GM18502 (cell line): ENCODE measurements around the gene IL4R.
"Not testable (repeated sequence)": the region's sequence is repeated elsewhere in the genome, so short reads cannot be mapped to it uniquely, and the experiment has no call there.

Source experiments
- ATAC-seq: cut with Tn5 transposase; IDR thresholded peaks from one replicate; pipeline ENCODE4 v1.9.1; 2021; ENCODE audit warnings: mild to moderate bottlenecking; ENCODE audit not compliant: unreplicated experiment, poor library complexity

The IL4R gene

DNA sequence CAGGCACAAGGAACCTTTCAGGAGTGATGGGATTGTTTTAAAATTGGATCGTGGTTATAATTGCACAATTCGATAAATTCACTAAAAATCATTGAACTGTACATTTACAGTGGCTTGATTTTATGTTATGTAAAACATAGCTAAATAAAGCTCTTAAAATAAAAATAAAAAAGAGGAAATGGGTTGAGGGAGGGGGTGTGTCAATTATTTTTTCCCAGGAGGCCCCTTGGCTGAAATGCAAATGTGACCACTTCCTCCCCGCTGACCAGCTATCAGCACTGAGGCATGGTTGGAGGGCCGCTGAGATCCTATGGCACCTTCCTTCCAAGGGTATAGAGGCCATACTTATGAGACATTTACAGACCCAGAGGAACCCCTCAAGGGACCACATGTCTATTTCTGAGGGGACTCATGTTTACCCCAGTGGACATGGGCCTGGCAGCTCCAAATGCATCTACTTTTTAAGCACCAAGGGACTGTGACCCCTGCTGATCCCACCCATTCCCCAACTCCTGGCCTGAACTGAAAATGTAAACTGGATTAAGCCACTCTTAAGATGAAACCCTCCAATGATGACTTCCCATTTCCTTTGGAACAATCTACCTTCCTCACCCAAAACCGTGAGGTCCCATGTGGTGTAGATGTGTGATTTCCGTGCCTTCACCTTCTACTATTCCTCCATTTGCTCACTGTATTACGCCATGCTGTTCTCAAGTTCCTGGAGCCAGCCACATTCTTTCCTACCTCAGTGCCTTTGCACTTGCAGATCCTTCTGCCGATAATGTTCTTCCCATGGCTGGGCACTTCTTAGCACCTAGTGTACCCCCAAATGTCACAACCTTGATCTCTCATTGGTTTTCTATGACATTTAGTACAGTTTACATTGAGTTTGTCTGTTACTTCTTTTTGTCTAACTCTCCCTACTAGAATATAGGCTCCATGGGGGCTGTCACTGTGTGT lies 85.4 kb downstream of the IL4R start:
- ATAC-seq, result no peak

DNA sequence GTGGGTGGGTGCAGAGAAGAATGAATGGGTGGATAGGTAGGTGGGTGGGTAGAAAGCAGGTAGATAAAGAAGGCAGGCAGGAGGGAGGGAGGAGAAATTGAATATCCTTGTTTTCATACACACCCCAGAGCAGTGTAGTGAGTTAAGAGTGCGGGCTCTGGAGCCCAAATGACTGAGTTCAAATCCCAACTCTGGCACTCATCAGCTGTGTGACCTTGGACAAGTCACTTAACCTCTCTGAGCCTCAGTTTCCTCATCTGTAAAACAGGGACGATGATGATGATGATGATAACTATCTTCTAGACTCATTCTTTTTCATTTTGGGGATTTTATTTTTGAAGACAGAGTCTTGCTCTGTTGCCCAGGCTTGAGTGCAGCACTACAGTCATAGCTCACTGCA lies 86.2 kb downstream of the IL4R start:
- ATAC-seq, result no peak

DNA sequence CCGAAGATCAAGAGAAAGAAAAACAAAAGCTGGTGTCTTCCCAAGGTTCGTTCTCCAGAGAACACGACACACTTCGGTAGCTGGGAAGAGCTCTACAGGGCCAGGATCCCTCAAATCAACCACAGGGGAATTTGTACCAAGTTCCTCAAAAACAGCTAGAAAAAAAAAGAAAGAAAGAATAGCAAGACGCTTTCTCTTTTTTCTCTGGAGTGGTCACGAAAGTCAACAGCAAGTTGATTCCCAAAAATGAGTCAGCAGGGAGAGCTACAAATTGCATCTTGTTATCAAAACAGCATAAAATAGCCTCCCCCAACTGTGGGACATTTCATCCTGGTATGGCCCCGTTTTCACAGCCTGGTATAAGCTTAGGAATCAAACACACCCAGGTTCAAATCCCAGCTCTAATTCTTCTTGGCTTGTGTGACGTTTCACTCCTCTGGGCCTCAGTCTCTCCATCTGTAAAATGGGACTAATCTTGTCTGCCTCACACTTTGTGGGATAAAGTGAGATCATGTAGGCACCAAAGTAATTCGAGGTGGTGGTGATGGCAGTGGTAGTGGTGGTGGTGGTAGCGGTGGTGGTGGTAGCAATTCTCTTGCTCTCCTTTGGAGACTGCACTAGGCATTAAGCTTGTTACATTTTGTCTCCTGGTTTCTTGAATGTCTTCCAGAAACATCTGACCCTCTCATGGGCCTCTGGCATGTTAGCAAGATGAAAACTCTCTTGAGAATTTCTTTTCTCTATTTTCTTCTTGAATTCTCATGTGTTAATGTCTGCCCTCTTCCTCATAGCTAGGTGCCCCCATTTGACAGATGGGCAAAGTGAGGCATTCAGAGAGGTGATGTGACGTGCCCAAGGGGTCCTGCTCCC lies 87.2 kb downstream of the IL4R start:
- ATAC-seq, result no peak

DNA sequence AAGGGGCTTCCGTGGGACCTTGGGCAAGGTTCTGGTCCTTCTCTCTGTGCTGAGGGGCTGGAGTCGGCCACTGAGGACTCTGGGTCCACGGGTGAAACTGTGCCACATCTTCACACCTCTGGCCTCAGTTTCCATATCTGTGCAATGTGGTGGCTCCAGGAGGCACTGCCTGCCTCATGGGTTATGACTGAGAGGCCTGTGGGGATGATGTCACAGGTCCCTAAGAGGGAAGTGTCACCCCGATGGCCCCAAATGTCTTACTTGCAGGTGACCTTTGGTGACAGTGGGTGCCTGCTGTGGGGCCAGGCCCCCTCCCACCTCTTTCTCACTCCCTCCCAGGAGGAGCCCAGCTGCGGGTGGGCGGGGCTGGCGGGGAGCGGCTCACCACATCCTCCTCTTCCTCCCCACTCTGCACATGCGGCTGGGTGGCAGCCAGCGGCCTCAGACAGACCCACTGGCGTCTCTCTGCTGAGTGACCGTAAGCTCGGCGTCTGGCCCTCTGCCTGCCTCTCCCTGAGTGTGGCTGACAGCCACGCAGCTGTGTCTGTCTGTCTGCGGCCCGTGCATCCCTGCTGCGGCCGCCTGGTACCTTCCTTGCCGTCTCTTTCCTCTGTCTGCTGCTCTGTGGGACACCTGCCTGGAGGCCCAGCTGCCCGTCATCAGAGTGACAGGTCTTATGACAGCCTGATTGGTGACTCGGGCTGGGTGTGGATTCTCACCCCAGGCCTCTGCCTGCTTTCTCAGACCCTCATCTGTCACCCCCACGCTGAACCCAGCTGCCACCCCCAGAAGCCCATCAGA lies 88.2 kb downstream of the IL4R start, which contains the start of gene IL21R:
Gene IL21R (plus strand): TSS at position 407 of the 801 bp plus-strand sequence. CDS start 27,898 bp downstream, outside the sequence.
- ATAC-seq, result peak; percentile 51

DNA sequence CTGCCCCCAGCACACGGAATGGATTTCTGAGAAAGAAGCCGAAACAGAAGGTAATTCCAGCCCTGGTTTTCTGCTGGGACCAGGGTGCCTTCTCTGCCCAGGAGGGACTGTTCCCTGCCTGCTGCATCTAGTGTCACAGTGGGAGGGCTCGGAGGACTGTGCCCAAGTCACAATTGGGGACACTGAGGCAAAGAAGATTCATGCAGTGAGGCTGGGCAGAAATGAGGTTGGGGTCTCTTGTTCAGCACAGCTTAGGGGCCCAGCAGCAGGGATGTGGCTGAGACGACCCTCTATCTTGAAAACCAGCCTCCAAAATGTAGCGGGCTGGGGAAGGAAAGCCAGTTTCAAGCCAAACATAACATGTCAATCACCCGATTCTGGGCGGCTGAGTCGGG lies 88.8 kb downstream of the IL4R start:
- ATAC-seq, result no peak

DNA sequence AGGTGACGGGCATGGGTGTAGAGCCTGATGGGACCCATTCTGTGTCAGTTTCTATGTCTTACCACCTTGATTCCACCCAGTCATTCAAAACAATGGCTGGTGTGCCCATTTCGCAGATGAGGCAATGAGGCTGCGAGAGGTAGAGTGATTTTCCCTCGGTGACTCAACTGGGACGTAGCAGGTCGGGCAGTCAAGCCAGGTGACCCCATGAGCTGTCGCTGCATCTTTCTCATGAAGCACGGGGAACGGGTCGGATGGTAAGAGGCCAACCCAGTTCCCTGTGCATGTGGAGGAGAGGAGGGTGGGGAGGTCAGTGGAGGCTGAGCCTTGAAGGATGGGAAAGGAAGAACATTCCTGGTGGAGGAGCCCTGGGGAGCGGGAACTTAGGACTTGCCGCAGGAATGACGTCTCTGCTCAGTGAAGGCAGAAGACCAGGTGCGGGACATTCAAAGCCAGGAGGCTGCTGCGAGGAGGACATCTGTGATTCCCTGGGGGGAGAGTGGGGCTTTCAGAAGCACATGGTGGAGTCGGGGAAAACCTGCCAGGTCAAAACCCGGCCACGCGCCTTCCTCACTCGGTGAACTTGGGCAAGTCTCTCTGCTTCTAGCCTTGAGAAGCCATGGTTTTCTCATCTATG lies 89.3 kb downstream of the IL4R start:
- no peak for ATAC-seq

DNA sequence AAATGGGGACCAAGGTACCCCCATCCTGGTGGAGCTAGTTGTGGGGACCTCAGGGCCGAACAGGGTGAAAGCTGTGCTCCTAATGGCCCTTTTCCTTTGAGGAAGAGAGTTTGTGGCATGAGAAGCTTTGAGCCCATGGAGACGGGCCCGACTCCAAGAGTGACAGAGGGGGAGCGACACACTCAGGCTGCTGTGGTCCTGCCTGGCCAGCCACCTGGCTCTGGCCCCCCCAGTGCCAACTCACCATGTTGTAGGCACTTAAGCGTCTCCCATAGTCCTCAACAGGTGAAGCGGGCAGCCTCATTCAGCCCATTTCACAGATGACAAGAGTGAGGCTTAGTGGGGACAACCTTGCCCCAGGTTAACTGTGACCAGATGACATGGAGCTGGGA lies 89.8 kb downstream of the IL4R start:
- ATAC-seq, result no peak

DNA sequence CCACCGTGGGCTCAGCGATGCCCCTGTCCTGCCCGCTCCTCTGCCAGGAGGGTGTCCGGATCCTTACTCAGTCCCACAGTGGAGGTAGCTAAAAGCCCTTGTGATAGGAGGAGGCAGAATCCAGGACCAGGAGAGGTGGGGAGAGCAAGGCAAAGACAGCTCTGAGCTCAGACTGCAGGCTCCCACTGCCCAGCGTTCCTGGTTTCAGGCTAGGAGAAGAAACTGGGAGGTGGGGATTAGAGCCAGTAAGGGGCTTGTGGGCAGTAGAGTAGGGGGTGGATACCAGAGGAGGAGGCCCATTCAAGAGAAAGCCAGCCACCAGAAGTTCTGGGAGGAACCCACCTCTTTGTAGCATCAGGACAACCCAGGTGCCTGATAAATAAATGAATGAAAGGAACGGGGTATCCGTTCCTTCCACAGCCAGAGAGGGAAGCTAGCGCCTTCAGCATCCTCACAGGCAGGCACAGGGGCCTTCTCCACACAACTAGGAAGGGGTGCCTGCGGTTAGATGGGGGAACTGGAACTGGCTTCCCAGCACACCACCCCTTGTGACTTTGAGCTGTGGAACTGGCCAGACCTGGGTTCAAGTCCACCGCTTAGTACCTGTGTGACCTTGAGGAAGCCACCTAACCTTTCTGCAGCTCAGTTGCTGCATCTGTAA lies 90.5 kb downstream of the IL4R start:
- ATAC-seq, result no peak

DNA sequence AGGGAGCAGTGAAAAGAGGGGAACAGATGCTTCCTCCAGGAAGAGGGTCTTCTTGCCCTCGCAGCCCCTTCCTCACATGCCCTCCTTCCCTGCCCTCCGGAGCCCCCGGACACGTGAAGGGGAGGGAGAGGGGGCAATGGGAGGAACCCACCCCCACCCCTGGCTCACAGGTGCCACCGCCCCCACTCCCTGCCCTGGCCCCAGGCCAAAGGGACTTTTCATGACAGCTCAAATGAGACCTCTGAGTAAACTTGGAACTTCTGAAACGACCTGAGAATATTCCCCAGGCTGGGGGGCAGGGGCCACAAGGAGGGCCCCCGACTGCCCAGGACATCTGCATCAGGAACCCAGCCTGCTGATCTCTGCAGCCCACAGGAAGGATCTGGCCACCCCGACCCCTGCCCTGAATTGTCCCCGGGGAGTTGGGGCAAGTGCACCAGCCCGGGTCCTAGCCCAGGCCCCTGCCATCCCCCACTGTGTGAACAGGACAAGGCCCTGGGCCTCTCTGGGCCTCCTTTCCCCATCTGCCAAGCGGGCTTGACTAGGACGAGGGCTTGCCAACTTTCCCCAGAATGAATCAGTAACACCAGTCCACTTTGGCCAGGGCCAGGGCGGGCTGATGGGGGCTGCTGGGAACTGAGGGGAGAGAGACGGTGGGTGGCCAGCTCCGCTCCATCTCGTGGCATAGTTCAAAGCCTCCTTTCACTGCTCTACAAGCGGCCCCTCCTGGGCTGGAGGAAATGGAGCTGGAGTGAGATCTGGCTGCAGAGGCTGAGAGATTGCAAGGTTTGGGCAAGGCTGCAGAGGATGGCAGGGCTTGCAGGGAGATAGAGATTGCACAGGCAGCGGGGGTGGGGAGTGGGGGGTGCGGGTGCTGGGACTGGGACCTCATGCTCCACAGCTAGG lies 92.0 kb downstream of the IL4R start:
- ATAC-seq, result no peak

DNA sequence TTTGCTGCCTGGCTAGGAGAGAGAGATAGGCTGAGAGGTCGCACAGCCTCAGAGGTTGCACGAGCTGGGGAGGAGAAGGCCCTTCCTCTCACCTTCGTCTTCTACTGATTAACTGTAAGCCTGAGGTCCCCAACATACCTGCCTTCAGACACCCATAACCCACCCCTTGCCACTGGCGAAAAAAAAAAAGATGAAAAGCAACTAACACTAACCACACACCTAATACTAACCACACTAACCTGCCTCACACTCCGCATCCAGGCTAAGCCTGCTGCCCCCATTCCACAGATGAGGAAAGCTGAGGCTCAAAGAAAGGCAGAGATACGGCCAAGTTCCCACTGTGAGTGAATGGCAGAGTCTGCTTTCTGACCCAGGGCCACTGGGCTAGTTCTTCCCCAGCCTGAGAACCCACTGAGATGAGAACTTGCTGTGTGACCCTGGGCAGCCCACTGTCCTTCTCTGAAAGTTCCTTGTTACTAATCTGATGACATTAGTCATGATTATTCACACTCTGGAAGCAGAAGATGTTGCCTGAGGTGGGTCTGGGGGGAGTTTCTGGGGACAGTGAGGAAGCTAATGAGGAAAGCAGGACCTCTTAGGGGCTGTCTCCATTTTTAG lies 92.8 kb downstream of the IL4R start:
- ATAC-seq, result no peak

DNA sequence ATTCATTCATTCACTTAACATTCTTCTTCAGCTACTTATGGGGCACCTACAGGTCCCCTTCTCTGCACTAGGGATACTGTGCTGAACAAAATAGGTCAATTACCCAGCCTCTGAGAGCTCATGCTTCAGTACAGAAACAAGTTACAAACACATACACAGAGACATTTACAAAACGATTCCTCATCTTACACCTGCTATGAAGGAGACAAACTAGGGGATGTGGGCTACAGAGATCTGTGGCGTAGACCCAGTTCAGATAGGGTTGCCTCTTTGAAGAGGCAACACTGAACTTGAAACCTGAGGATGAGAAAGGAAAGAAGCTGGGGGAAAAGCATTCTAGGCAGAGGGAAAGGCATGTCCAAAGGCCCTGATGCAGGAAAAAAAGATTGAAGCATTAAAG lies 93.4 kb downstream of the IL4R start:
- no peak for ATAC-seq

DNA sequence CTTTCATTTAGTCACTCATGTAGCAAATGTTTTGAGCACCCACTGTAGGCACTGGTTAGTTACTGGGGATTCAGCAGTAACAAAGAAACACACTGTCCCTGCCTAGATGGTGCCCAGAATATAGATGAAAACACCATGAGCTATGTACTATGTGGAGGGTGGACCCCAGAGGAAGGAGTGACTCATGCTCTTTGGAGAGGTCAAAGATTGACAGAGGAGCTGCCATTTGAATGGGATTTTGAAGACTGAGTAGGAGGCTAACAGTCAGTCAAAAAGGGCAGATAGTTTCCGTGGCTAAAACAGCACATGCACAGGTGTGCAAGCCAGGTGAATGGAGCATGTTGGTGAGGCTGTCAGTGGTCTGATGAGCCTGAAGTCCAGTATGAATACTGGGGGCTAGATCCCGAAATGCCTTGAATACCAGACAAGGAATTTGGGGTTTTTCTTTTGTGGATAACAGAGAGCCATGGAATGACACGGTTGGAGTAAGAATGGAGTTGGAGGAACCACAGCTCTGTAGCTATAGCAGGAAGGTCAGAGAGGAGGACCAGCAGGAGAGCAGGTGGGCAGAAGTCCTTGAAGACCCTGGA lies 94.3 kb downstream of the IL4R start:
- ATAC-seq, result peak; percentile 36

DNA sequence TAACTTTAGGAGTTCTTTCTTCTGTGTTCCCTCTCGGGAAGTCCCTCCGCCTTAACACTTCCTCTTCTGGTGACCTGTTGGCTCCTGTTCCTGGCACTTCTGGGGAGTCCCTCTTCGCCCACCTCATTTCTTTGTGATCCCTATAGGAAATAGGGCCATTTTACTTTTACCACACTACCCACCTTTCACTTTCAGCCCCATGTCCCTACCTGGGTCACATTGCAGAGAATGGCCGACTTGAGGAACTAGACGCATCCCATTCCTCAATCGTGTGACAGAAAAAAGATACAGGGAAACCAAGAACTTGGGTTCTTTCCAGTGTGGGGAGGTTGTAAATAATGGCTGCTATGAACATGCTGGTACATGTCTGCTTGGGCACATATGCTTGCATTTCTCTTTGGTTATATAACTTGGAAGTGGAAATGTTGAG lies 94.8 kb downstream of the IL4R start:
- no peak for ATAC-seq

DNA sequence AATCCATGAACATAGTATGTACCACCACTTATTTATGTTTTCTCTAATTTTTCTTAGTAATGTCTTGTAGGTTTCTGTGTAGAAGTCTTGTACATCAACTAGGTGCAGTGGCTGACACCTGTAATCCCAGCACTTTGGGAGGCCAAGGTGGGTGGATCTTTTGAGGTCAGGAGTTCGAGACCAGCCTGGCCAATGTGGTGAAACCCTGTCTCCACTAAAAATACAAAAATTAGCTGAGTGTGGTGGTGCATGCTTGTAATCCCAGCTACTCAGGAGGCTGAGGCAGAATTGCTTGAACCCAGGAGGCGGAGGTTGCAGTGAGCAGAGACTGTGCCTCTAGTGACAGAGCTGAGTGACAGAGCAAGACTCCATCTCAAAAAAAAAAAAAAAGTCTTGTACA lies 96.2 kb downstream of the IL4R start:
- not testable (repeated sequence) for ATAC-seq

DNA sequence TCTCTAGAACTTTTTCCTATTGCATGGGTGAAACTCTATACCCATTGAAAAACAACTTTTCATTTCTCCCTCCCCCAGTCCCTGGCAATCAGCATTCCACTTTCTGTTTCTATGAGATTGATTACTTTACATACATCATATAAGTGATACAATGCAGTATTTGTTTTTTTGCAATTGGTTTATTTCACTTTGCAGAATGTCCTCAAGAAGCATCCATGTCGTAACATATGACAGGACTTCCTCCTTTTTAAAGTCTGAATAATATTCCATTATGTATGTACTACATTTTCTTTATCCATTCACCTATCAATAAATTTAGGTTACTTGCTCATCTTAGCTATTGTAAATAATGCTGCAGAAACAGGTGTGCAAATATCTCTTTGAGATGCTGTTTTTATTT lies 97.0 kb downstream of the IL4R start:
- ATAC-seq, result no peak

DNA sequence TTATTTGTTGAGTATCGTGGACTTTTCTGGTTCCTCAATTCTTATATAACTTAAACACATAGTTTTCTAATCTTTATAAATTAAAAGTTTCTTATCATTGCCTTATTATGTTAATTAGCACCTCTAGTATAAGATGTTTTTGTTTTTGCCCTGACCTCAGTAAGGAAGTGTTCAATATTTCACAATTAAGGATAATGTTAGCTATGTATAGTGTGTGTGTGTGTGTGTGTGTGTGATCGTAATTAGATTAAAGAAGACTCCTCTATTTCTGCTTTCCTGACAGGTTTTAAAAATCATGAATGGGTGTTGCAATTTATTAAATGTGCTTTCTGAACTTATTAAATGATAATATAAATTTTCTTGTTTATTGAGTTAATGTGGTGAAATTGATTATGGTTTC lies 100.2 kb downstream of the IL4R start:
- no peak for ATAC-seq
